GM06990 (cell line): ENCODE measurements around the gene SLC37A2.
"Not testable (repeated sequence)": the region's sequence is repeated elsewhere in the genome, so short reads cannot be mapped to it uniquely, and the experiment has no call there.

Experiments used
- DNase-seq: peaks from one replicate; pipeline ENCODE4 v3.0.0-alpha.2; 2011; ENCODE audit not compliant: insufficient read length; ENCODE audit errors: extremely low read depth
- H3K27me3 ChIP-seq: replicated peaks from 2 replicates; pipeline ENCODE4 v1.6.0; 2011; ENCODE audit warnings: low read length; ENCODE audit not compliant: control insufficient read depth, insufficient read depth
- H3K36me3 ChIP-seq: 2 replicates; pipeline ENCODE4 v1.5.1; 2011; ENCODE audit warnings: low read length; ENCODE audit not compliant: control insufficient read depth, insufficient read depth
- H3K4me3 ChIP-seq: replicated peaks from 2 replicates; pipeline ENCODE4 v1.5.1; 2011; ENCODE audit warnings: low read depth, mild to moderate bottlenecking, control low read depth, low read length
- TF ChIP-seq, protein P1 (sequence below): IDR thresholded peaks from 2 replicates; pipeline ENCODE4 v1.5.1; 2011; ENCODE audit warnings: low read length, control low read depth, mild to moderate bottlenecking, inconsistent platforms; ENCODE audit not compliant: insufficient read depth, poor library complexity, severe bottlenecking

Gene SLC37A2

DNA sequence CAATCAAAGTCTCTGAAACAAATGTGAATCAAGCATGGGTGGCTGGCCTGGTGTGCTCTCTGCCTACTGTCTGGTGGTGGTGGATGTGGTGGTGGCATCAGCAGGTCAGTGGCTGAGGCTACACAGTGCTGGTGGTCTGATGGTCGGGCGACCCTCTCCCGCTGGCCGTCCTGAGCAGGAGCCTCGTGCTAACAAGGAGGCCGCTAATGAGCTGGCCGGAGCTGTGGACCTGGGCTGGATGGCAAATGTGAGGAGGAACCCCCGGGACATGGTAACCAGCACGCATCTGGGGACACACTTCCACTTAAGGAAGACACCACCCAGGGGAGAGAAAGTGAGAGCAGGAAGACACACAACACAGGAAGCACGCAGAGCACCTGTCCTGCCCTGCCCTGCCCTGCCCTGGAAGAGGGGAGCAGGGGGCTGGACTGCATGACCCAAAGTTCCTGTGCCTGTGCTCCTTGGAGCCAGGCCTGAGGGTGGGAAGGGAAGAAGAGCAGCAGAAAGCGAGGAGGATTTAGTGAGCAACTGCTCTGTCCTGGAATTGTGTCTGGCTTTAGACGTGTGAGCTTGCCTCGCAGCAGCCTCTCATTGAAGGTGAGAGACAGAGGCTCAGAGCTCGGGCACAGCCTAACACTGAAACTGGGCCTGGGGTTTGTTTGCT is 23.7 kb downstream of the SLC37A2 start:
- H3K36me3 ChIP-seq = no peaks in the 10 kb centered on the region
- no peaks in the 10 kb centered on the region for H3K27me3 ChIP-seq
- no peak overlapping the region for H3K4me3 ChIP-seq
- TF ChIP-seq, protein P1, sequence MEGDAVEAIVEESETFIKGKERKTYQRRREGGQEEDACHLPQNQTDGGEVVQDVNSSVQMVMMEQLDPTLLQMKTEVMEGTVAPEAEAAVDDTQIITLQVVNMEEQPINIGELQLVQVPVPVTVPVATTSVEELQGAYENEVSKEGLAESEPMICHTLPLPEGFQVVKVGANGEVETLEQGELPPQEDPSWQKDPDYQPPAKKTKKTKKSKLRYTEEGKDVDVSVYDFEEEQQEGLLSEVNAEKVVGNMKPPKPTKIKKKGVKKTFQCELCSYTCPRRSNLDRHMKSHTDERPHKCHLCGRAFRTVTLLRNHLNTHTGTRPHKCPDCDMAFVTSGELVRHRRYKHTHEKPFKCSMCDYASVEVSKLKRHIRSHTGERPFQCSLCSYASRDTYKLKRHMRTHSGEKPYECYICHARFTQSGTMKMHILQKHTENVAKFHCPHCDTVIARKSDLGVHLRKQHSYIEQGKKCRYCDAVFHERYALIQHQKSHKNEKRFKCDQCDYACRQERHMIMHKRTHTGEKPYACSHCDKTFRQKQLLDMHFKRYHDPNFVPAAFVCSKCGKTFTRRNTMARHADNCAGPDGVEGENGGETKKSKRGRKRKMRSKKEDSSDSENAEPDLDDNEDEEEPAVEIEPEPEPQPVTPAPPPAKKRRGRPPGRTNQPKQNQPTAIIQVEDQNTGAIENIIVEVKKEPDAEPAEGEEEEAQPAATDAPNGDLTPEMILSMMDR = no peak
- no peak for DNase-seq

DNA sequence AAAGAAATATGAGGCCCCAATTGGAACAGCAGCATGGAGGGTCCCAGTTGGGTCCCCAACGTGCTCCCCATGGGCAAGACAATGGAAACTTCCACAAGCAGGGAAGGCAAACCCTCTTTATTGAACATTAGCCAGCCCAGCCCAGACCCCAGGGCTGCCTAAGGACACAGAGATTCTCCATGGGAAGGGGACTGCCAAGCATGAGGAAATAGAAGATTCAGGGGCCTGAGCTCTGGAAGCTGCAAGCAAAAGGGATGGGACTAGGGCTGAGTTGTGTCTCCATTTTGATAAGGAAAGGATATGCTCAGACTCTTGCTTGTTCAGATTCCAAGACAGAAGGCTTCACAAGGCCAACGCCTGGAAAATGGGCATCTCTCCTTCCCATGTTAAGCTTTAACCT is 25.0 kb downstream of the SLC37A2 start:
- Histone ChIP-seq H3K27me3 (no peaks in the 10 kb centered on the region), H3K36me3 (no peaks in the 10 kb centered on the region; the same call in 1 of the 2 replicates), H3K4me3 (no peak overlapping the region)
- TF ChIP-seq, protein P1 = no peak
- no peak for DNase-seq

DNA sequence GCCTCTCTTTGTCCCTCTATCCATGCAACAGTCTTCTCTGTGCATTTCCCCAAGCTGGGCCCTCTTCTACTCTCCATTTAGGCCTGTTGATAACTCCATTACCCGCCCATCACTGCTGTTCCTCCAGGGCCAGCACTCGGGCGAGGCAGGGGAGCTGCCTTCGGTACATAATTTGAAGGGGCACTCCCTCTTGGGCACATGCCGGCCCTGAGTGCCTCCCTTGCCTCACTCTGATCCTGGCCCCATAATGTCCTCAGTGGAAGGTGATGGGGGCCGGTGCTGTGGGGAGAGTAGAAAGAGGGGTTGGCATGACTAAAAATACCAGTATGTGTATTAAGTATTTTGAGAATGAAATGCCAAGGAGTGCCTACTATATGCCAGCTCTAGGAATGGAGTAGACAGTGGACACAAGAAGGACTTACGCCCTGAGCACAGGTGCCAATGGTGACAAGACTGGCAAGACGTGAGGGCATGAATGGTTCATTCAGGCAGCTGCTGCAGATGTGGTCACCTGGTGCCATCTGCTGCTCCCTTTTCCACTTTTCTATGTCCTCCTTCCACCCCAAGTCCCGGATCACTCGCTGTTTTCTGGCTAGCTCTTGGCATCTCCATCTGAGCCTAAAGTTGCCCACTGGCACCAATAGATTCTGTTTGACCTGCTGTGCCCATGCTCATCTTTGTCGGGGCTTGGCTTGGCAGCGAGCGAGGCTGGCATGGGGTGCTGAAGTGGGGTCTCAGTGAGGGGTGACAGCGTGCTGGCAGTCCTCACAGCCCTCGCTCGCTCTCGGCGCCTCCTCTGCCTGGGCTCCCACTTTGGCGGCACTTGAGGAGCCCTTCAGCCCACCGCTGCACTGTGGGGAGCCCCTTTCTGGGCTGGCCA is 25.7 kb downstream of the SLC37A2 start:
- H3K4me3 ChIP-seq = no peak overlapping the region
- H3K36me3 ChIP-seq = no peaks in the 10 kb centered on the region; the same call in 1 of the 2 replicates
- no peaks in the 10 kb centered on the region for H3K27me3 ChIP-seq
- TF ChIP-seq, protein P1 = no peak
- DNase-seq = no peak

DNA sequence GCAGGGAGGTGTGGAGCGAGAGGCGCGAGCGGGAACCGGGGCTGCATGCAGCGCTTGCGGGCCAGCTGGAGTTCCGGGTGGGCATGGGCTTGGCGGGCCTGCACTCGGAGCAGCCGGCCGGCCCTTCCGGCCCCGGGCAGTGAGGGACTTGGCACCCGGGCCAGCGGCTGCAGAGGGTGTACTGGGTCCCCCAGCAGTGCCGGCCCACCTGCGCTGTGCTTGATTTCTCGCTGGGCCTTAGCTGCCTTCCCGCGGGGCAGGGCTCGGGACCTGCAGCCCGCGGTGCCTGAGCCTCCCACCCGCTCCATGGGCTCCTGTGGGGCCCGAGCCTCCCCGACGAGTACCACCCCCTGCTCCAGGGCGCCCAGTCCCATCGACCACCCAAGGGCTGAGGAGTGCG is 26.4 kb downstream of the SLC37A2 start:
- H3K27me3 ChIP-seq, DNase-seq, H3K36me3 ChIP-seq, H3K4me3 ChIP-seq: not testable (repeated sequence)

DNA sequence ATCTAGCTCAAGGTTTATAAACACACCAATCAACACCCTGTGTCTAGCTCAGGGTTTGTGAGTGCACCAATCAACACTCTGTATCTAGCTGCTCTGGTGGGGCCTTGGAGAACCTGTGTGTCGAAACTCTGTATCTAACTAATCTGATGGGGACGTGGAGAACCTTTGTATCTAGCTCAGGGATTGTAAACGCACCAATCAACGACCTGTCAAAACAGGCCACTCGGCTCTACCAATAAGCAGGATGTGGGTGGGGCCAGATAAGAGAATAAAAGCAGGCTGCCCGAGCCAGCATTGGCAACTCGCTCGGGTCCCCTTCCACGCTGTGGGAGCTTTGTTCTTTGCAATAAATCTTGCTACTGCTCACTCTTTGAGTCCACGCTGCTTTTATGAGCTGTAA is 27.0 kb downstream of the SLC37A2 start:
- not testable (repeated sequence) for DNase-seq, H3K36me3 ChIP-seq, H3K27me3 ChIP-seq, H3K4me3 ChIP-seq

DNA sequence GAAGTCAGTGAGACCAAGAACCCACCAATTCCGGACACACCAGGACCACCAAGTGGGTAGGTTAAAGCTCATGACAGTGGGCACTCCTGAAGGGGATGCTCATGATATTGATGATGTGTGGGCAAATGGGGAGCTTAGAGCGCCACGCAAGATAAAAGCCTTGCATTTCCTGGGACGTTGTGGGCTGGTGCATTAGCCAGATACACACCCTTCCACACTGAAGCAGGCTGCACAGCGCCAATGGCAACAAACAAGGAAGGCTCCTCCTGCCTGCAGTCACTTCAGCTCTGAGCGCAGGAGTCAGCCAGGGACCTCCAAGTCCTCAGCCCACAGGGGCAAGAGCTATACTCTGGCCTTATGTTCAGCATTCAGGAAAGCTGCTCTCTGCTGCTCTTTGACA is 27.7 kb downstream of the SLC37A2 start:
- TF ChIP-seq, protein P1 = no peak
- Histone ChIP-seq H3K36me3 (no peaks in the 10 kb centered on the region; the same call in 1 of the 2 replicates), H3K4me3 (no peak overlapping the region), H3K27me3 (no peaks in the 10 kb centered on the region)
- DNase-seq = no peak
